A549 (cell line): ENCODE data around the gene ADAMTSL3. TPM values are rescaled to one million over a fixed set of nuclear protein-coding genes. Genes with fewer than 3 reads are reported as not detected.

Experiments used
- ATAC-seq, 2 experiments: fragments of 200-7000 bp in 1 of 2; fragments of >200 bp in 1 of 2; cut with Nextera tagmentation in 1 of 2; cut with Tn5 transposase in 1 of 2; 3 replicates each; pipeline versions ENCODE4 v1.8.0 to v1.9.1; 2018 to 2020; ENCODE audit warnings: mild to moderate bottlenecking in 1 of 2, moderate library complexity in 1 of 2
- CTCF ChIA-PET: fragments of 300-600 bp; sonication (Branson Sonifier 250); formaldehyde crosslinking; extraction: SDS; loops from one replicate; lab custom pipeline; 2021; ENCODE audit warnings: antibody characterized with exemption, inconsistent platforms; lab: Yijun Ruan, JAX
- POLR2A ChIA-PET: fragments of 350-600 bp; formaldehyde crosslinking; extraction: SDS; loops from one replicate; lab custom pipeline; 2021; ENCODE audit warnings: antibody characterized with exemption, inconsistent platforms; lab: Yijun Ruan, JAX
- DNase-seq, 2 experiments: peaks; one replicate each; pipeline versions ENCODE4 v3.0.0 to v3.0.0-alpha.2; 2011 to 2016; ENCODE audit warnings: low read depth in 1 of 2, low spot score in 1 of 2
- FAIRE-seq: peaks from 2 replicates; lab custom pipeline; 2011; peaks lifted over from hg19 to GRCh38; lab: Jason Lieb, UNC
- H3K27ac ChIP-seq, 2 experiments: fragments of >200 bp; sonication (Bioruptor Twin); formaldehyde crosslinking; 3 replicates each; pipeline ENCODE4 v1.5.1; 2016 to 2017
- H3K4me1 ChIP-seq: fragments of >200 bp; sonication (Bioruptor Twin); formaldehyde crosslinking; 3 replicates; pipeline ENCODE4 v1.6.1; 2016
- H3K4me2 ChIP-seq: fragments of >200 bp; sonication (Bioruptor Twin); formaldehyde crosslinking; 3 replicates; pipeline ENCODE4 v1.6.1; 2016
- H3K4me3 ChIP-seq: fragments of >200 bp; sonication (Bioruptor Twin); formaldehyde crosslinking; 3 replicates; pipeline ENCODE4 v1.5.1; 2016
- H3K9me3 ChIP-seq: fragments of >200 bp; sonication (Bioruptor Twin); formaldehyde crosslinking; 3 replicates; pipeline ENCODE4 v1.6.1; 2016
- BHLHE40 ChIP-seq: IDR thresholded peaks from 2 replicates; pipeline ENCODE4 v1.6.1; 2012; ENCODE audit warnings: low read depth, low read length, inconsistent platforms
- CBX8 ChIP-seq: fragments of 200-600 bp; sonication (generic); IDR thresholded peaks from 2 replicates; pipeline ENCODE4 v1.6.1; 2016
- CHD4 ChIP-seq: fragments of 200-600 bp; sonication (generic); IDR thresholded peaks from 2 replicates; pipeline ENCODE4 v1.6.1; 2016; ENCODE audit warnings: antibody characterized with exemption, mild to moderate bottlenecking, borderline replicate concordance
- EHF ChIP-seq: fragments of 250-450 bp; sonication (Bioruptor Pico); IDR thresholded peaks from 2 replicates; pipeline ENCODE4 v1.5.0; 2020; ENCODE audit warnings: mild to moderate bottlenecking
- EHMT2 ChIP-seq: fragments of 200-600 bp; sonication (generic); IDR thresholded peaks from 2 replicates; pipeline ENCODE4 v1.6.1; 2016; ENCODE audit warnings: antibody characterized with exemption, low read depth, mild to moderate bottlenecking, moderate library complexity
- EP300 ChIP-seq, 2 experiments: fragments of >200 bp; sonication (Bioruptor Twin); formaldehyde crosslinking; IDR thresholded peaks; 2 replicates in 1 of 2; 3 replicates in 1 of 2; pipeline ENCODE4 v1.6.1; 2016 to 2017
- ESRRA ChIP-seq: fragments of 150-350 bp; IDR thresholded peaks from 2 replicates; pipeline ENCODE4 v1.6.1; 2014; ENCODE audit warnings: mild to moderate bottlenecking, low read length, borderline replicate concordance
- HDAC2 ChIP-seq: fragments of 200-600 bp; sonication (generic); IDR thresholded peaks from 2 replicates; pipeline ENCODE4 v1.6.1; 2016
- HOXB13 ChIP-seq: fragments of 250-450 bp; sonication (Bioruptor Pico); IDR thresholded peaks from 2 replicates; pipeline ENCODE4 v1.5.0; 2020; ENCODE audit warnings: low read depth, mild to moderate bottlenecking, moderate library complexity
- NFE2L2 ChIP-seq: fragments of 150-350 bp; conservative IDR thresholded peaks from 2 replicates; pipeline ENCODE4 v1.6.1; 2014; ENCODE audit warnings: low read length
- NPAS2 ChIP-seq: fragments of 250-450 bp; sonication (Bioruptor Pico); IDR thresholded peaks from 2 replicates; pipeline ENCODE4 v1.8.0; 2022; ENCODE audit warnings: mild to moderate bottlenecking, moderate library complexity, borderline replicate concordance
- POLR2A ChIP-seq: IDR thresholded peaks from 2 replicates; pipeline ENCODE4 v1.6.1; 2012; ENCODE audit warnings: mild to moderate bottlenecking, low read length
- POLR2AphosphoS2 ChIP-seq: conservative IDR thresholded peaks from 2 replicates; pipeline ENCODE4 v1.6.1; 2012; ENCODE audit warnings: low read length, improper control_type of control experiment, inconsistent platforms
- RCOR1 ChIP-seq: fragments of 150-350 bp; IDR thresholded peaks from 2 replicates; pipeline ENCODE4 v1.6.1; 2014; ENCODE audit warnings: antibody characterized with exemption, low read length, low read depth
- SMC3 ChIP-seq: fragments of >200 bp; sonication (Bioruptor Twin); formaldehyde crosslinking; IDR thresholded peaks from 3 replicates; pipeline ENCODE4 v1.6.1; 2018; ENCODE audit warnings: inconsistent platforms
- SREBF2 ChIP-seq: fragments of 450-650 bp; IDR thresholded peaks from 2 replicates; pipeline ENCODE4 v1.6.1; 2014; ENCODE audit warnings: mild to moderate bottlenecking, moderate library complexity
- TFCP2L1 ChIP-seq: fragments of 250-450 bp; sonication (Bioruptor Pico); IDR thresholded peaks from 2 replicates; pipeline ENCODE4 v1.5.0; 2021; ENCODE audit warnings: mild to moderate bottlenecking
- ZC3H11A ChIP-seq: fragments of 450-650 bp; IDR thresholded peaks from 2 replicates; pipeline ENCODE4 v1.6.1; 2014; ENCODE audit warnings: antibody characterized with exemption, mild to moderate bottlenecking
- ZFP36 ChIP-seq: fragments of 450-650 bp; IDR thresholded peaks from 2 replicates; pipeline ENCODE4 v1.6.1; 2014; ENCODE audit warnings: borderline replicate concordance; ENCODE audit not compliant: partially characterized antibody
- ZSCAN20 ChIP-seq: fragments of 250-450 bp; sonication (Bioruptor Pico); IDR thresholded peaks from 2 replicates; pipeline ENCODE4 v1.8.0; 2022; ENCODE audit warnings: mild to moderate bottlenecking, moderate library complexity
- WGBS: methylation state at CpG from one replicate; pipeline ENCODE4 v1.1.6; 2017; ENCODE audit errors: missing lambda C conversion rate; 5-methylcytosine and 5-hydroxymethylcytosine counted together
- polyA plus RNA-seq, 4 experiments: library from polyadenylated mRNA; depleted of rRNA in 3 of 4; stranded (reverse); fragments of >200 nt; fragmentation: RNase III in 1 of 4; extraction: RNeasy Plus Mini Kit Qiagen cat#74134 plus additional on column Dnase treatment in 1 of 4; gene quantifications; 2 replicates in 3 of 4; 3 replicates in 1 of 4; pipeline ENCODE4 v1.2.3, GENCODE V29; 2011 to 2017
- TF ChIP-seq, protein P1 (sequence below): fragments of >200 bp; sonication (Bioruptor Twin); formaldehyde crosslinking; IDR thresholded peaks from 3 replicates; pipeline ENCODE4 v1.6.1; 2016
- TF ChIP-seq, protein P2 (sequence below): IDR thresholded peaks from 2 replicates; pipeline ENCODE4 v1.6.1; 2012
- TF ChIP-seq, protein P3 (sequence below): fragments of >200 bp; sonication (Bioruptor Twin); formaldehyde crosslinking; IDR thresholded peaks from 3 replicates; pipeline ENCODE4 v1.5.1; 2016

The ADAMTSL3 gene
- polyA plus RNA-seq, 2 of the 4 experiments (the other 2 are of a cell fraction) = 0.22 to 0.25 TPM

DNA sequence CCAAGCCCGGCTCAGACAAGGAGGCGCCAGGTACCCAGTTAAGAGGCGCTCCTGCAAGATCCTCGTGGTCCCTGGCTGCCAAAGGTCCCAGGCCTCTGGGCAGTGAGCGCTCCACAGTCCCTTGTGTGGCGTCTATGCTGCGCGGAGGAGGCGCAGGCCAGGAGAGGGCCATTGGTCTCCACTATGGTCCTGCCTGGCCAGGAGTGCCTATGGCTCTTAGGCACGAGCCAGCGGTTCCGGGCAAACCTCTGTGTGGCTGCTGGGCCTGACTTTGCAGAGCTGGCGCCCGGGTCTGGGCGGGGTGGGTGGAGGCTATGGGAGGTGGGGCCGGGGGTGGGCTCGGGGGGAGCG is 660 bp upstream of the ADAMTSL3 start:
- H3K4me3 ChIP-seq = peak overlapping the region; percentile 40
- H3K4me2 ChIP-seq = peak overlapping the region; percentile 84
- WGBS = 85% methylated on average over 9 of the region's 18 CpGs
- H3K27ac ChIP-seq = peak overlapping the region in 1 of 2 experiments; percentile 66; a peak in 2 of 6 replicates
- FAIRE-seq = no peak
- TF ChIP-seq, protein P1, sequence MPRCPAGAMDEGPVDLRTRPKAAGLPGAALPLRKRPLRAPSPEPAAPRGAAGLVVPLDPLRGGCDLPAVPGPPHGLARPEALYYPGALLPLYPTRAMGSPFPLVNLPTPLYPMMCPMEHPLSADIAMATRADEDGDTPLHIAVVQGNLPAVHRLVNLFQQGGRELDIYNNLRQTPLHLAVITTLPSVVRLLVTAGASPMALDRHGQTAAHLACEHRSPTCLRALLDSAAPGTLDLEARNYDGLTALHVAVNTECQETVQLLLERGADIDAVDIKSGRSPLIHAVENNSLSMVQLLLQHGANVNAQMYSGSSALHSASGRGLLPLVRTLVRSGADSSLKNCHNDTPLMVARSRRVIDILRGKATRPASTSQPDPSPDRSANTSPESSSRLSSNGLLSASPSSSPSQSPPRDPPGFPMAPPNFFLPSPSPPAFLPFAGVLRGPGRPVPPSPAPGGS = no peak
- TF ChIP-seq ESRRA (no peak), SMC3 (no peak), ZSCAN20 (CRISPR knock-in tag) (no peak), POLR2A (no peak), CHD4 (no peak), HDAC2 (no peak), EHF (CRISPR knock-in tag) (no peak), HOXB13 (CRISPR knock-in tag) (no peak), RCOR1 (no peak), ZC3H11A (no peak), TFCP2L1 (no peak), CBX8 (no peak), BHLHE40 (no peak), NFE2L2 (no peak), POLR2AphosphoS2 (no peak)
- DNase-seq = no peak
- peak; percentile 5 to 34; a peak in 4 of 6 replicates for ATAC-seq
- POLR2A ChIA-PET = no interaction called here
- CTCF ChIA-PET = no interaction called here
- 0 out of 3 replicates have a peak, but pooled peaks cover 3% of the 10 kb centered on the region for H3K9me3 ChIP-seq
- peaks cover 16% of the 10 kb centered on the region; the same call in 2 of the 3 replicates for H3K4me1 ChIP-seq

DNA sequence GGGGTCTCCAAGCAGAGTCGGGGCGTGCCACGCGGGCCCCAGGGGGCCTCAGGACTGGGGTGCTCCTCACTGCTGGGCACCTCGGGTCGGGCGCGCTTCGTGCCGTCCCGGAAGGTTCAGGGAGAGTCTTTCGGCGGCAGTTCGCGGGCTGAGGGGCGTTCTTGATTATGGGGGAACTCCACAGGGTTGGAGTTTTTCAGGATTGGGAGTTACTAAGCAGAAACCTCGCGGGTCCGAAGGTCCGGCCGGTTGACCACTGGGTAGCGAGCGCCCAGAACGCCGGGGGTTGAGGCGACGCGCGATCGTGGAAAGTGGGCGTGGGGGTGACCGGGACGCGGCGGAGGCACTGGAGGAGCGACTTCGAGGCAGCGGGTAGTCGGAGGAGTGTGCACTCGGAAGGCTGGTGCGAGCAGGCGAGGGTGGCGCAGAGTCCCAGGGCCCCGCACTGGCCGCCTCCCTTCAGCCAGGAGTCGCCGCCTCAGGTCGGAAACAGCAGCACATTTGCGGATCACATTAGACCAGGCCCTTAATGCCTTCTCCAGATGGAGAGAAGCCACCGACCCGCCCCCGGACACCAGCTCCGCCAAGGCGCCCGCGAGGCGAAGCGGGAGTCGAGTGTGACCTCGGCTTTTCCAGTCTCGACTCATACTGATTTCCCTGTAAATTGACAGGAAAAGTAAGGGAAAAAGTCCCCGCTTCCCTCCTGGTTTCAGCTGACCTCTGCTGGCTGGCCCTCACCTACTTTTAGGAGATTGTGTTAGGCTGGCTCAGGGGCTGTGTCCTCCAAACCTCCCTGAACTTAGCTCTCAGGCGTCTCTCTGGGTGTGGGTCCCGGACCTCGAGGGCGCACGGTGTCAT is 685 bp downstream of the ADAMTSL3 start:
- CTCF ChIA-PET = no interaction called here
- Histone ChIP-seq H3K9me3 (no peaks in the 10 kb centered on the region), H3K27ac (no peak overlapping the region; a peak in 1 of 6 replicates), H3K4me1 (peaks cover 16% of the 10 kb centered on the region; the same call in 2 of the 3 replicates), H3K4me2 (peak overlapping the region; percentile 84), H3K4me3 (peak overlapping the region; percentile 40; the same call in 2 of the 3 replicates)
- no peak for DNase-seq
- TF ChIP-seq ZFP36 (no peak), EHMT2 (no peak), SREBF2 (no peak)
- TF ChIP-seq, protein P1 = no peak
- POLR2A ChIA-PET = no interaction called here
- 69% methylated on average over 66 of the region's 67 CpGs for WGBS
- no peak for ATAC-seq
- no peak for FAIRE-seq

DNA sequence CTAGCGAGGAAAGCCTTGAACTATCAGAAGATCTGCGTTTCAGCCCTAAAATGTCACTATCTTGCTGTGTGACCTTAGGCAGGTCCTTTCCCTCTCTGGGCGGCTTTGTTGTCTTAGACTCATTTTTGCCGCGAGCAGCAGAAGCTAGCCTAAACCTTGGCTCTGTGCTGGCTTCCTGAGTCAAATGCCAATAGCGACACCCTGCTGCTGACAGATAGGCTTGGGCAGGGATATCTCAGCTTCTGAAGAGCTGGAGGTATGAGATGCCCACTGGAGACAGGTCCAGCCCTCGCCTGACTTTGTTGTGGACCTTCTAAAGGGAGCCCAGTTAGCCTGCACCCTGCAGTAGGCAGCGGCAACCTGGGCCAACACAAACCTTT is 1.3 kb downstream of the ADAMTSL3 start:
- WGBS = 63% methylated on average over 7 of the region's 8 CpGs
- CTCF ChIA-PET = no interaction called here
- Histone ChIP-seq H3K9me3 (no peaks in the 10 kb centered on the region), H3K4me3 (no peak overlapping the region), H3K4me1 (peaks cover 16% of the 10 kb centered on the region; the same call in 2 of the 3 replicates), H3K27ac (no peak overlapping the region), H3K4me2 (no peak overlapping the region)
- no peak for DNase-seq
- POLR2A ChIA-PET = no interaction called here
- FAIRE-seq = no peak
- TF ChIP-seq, protein P2, sequence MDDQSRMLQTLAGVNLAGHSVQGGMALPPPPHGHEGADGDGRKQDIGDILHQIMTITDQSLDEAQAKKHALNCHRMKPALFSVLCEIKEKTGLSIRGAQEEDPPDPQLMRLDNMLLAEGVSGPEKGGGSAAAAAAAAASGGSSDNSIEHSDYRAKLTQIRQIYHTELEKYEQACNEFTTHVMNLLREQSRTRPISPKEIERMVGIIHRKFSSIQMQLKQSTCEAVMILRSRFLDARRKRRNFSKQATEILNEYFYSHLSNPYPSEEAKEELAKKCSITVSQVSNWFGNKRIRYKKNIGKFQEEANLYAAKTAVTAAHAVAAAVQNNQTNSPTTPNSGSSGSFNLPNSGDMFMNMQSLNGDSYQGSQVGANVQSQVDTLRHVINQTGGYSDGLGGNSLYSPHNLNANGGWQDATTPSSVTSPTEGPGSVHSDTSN = no peak
- TF ChIP-seq ZFP36 (peak; percentile 11), EHMT2 (no peak), EP300 (IDR thresholded peaks at IDR 0.05) (no peak), NPAS2 (CRISPR knock-in tag) (no peak)
- TF ChIP-seq, protein P3, sequence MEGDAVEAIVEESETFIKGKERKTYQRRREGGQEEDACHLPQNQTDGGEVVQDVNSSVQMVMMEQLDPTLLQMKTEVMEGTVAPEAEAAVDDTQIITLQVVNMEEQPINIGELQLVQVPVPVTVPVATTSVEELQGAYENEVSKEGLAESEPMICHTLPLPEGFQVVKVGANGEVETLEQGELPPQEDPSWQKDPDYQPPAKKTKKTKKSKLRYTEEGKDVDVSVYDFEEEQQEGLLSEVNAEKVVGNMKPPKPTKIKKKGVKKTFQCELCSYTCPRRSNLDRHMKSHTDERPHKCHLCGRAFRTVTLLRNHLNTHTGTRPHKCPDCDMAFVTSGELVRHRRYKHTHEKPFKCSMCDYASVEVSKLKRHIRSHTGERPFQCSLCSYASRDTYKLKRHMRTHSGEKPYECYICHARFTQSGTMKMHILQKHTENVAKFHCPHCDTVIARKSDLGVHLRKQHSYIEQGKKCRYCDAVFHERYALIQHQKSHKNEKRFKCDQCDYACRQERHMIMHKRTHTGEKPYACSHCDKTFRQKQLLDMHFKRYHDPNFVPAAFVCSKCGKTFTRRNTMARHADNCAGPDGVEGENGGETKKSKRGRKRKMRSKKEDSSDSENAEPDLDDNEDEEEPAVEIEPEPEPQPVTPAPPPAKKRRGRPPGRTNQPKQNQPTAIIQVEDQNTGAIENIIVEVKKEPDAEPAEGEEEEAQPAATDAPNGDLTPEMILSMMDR = no peak
- ATAC-seq = no peak
